Fibroblast of lung (primary cell): Measurements from ENCODE around the gene TANC1. TPM values are rescaled to one million over a fixed set of nuclear protein-coding genes. Genes with fewer than 3 reads are reported as not detected.

Source experiments
- DNase-seq, 2 donors: peaks; one replicate each; pipeline versions ENCODE4 v3.0.0 to v3.0.0-alpha.2; 2010; ENCODE audit warnings: low read depth in 2 of 2
- H2AFZ ChIP-seq: 2 replicates; pipeline ENCODE4 v1.5.1; 2012; ENCODE audit warnings: low read length, control low read depth, inconsistent platforms
- H3K27ac ChIP-seq: 2 replicates; pipeline ENCODE4 v1.5.1; 2011; ENCODE audit warnings: low read length, control low read depth; ENCODE audit not compliant: insufficient read depth
- H3K27me3 ChIP-seq: 2 replicates; pipeline ENCODE4 v1.5.1; 2011; ENCODE audit warnings: mild to moderate bottlenecking, low read length; ENCODE audit not compliant: control insufficient read depth, insufficient read depth
- H3K36me3 ChIP-seq: 2 replicates; pipeline ENCODE4 v1.5.1; 2011; ENCODE audit warnings: low read length; ENCODE audit not compliant: control insufficient read depth, insufficient read depth
- H3K4me1 ChIP-seq: 2 replicates; pipeline ENCODE4 v1.5.1; 2011; ENCODE audit warnings: low read length; ENCODE audit not compliant: control insufficient read depth, insufficient read depth; ENCODE audit errors: extremely low read depth
- H3K4me2 ChIP-seq: 2 replicates; pipeline ENCODE4 v1.5.1; 2011; ENCODE audit warnings: low read length, control low read depth; ENCODE audit not compliant: insufficient read depth; ENCODE audit errors: extremely low read depth
- H3K4me3 ChIP-seq, 4 experiments: fragments of 200-600 bp in 1 of 4; sonication (generic) in 1 of 4; replicated peaks in 1 of 4; 2 replicates each; pipeline ENCODE4 v1.5.1; 2011 to 2016; ENCODE audit warnings: low read length in 4 of 4, low read depth in 3 of 4, mild to moderate bottlenecking in 3 of 4, control low read depth in 2 of 4, inconsistent platforms in 1 of 4, mixed read lengths in 1 of 4; ENCODE audit not compliant: insufficient read depth in 1 of 4; ENCODE audit errors: control extremely low read depth in 1 of 4
- H3K79me2 ChIP-seq: 2 replicates; pipeline ENCODE4 v1.5.1; 2012; ENCODE audit warnings: mild to moderate bottlenecking, low read length, inconsistent platforms; ENCODE audit not compliant: control insufficient read depth, insufficient read depth
- H3K9ac ChIP-seq: 2 replicates; pipeline ENCODE4 v1.5.1; 2011; ENCODE audit warnings: mild to moderate bottlenecking, low read length, control low read depth; ENCODE audit not compliant: insufficient read depth
- H3K9me3 ChIP-seq: 2 replicates; pipeline ENCODE4 v1.5.1; 2012; ENCODE audit warnings: low read depth, low read length; ENCODE audit not compliant: control insufficient read depth, insufficient read depth
- H4K20me1 ChIP-seq: 2 replicates; pipeline ENCODE4 v1.5.1; 2011; ENCODE audit warnings: low read length; ENCODE audit not compliant: control insufficient read depth, insufficient read depth; ENCODE audit errors: extremely low read depth
- EZH2 ChIP-seq: IDR thresholded peaks from 2 replicates; pipeline ENCODE4 v1.5.1; 2012; ENCODE audit warnings: low read length, control low read depth, mild to moderate bottlenecking; ENCODE audit errors: missing control alignments
- polyA plus RNA-seq, 2 donors: library from polyadenylated mRNA; depleted of rRNA in 1 of 2; stranded (reverse) in 1 of 2; unstranded in 1 of 2; fragments of >200 nt; gene quantifications; 2 replicates each; pipeline ENCODE4 v1.2.1, GENCODE V29; 2011 to 2012; ENCODE audit warnings: missing spikeins in 1 of 2
- total RNA-seq: library from RNA; depleted of rRNA; stranded (reverse); fragments of >200 nt; gene quantifications from 2 replicates; pipeline ENCODE4 v1.2.1, GENCODE V29; 2014
- TF ChIP-seq, protein P1 (sequence below), 2 donors: IDR thresholded peaks in 1 of 2; conservative IDR thresholded peaks in 1 of 2; 1 replicate in 1 of 2; 2 replicates in 1 of 2; pipeline ENCODE4 v1.5.1; 2011 to 2012; ENCODE audit warnings: low read length in 2 of 2, control low read depth in 1 of 2, inconsistent platforms in 1 of 2, low read depth in 1 of 2, mild to moderate bottlenecking in 1 of 2

The TANC1 gene
- total and polyA plus RNA-seq, 2 donors (not counting 1 experiment from before 2014, with no cell fraction given), result 32.7 to 41.9 TPM

DNA sequence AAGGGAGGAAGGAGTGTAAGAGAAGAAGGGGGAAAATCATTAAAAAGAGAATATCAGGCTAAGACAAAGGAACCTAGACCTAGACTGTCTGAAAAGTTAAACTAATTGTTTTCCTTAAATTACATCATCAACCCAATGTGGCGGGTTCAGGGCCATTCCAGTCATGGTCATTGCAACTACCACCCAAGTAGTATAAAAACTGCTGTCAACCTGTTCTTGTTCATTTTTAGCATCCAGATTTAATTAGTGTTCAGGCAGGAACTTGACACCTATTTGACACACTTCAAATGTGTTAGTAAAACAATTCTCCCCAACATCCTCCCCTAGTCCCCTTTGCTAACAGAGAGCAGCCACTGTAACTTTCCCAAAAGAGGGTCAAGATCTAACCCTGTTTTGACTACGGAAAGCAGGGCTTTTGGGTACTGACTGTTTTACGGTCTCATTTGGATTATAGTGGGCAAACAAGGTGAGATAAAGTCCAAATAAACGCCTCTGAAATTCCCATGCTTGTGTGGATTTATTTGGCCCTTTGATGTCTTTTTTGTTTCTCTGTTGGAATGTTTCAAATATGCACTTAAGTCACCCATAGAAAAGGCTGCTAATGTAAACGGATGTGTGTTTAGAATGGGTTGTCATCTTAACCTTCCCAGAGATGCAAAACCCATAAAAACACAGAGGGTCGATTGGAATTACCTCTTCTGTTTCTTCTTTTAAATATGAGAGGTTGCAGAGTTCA is 19.3 kb upstream of the TANC1 start:
- Histone ChIP-seq H2AFZ (no peak overlapping the region), H3K4me1 (peaks cover 1% of the 10 kb centered on the region)

DNA sequence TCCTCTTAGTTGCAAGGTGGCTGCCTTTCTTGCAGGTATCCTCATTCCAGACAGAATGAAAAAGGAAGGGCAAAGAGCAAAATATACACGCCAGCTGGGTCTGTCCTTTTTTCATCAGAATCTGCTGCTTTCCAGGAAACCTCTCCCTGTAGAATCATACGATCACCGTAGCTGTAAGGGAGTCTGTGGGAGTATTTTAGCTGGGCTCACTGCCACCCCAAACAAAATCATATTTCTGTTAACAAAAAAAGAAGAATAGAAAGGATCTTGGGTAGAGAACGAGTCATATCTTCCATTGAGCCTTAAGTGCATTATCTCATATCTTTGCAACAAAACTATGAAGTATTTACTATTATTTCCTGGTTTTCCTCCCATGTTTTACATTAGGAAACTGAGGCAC is 15.0 kb upstream of the TANC1 start:
- Histone ChIP-seq H3K9ac (no peak overlapping the region), H3K36me3 (no peaks in the 10 kb centered on the region), H3K4me1 (peaks cover 2% of the 10 kb centered on the region), H3K27ac (no peak overlapping the region), H2AFZ (no peak overlapping the region), H3K9me3 (no peaks in the 10 kb centered on the region), H4K20me1 (no peaks in the 10 kb centered on the region), H3K4me2 (peak overlapping the region; percentile 4), H3K4me3 (no peak overlapping the region), H3K79me2 (no peaks in the 10 kb centered on the region), H3K27me3 (no peaks in the 10 kb centered on the region)
- DNase-seq, result peak; percentile 64 to 88
- no peak for TF ChIP-seq EZH2
- TF ChIP-seq, protein P1, sequence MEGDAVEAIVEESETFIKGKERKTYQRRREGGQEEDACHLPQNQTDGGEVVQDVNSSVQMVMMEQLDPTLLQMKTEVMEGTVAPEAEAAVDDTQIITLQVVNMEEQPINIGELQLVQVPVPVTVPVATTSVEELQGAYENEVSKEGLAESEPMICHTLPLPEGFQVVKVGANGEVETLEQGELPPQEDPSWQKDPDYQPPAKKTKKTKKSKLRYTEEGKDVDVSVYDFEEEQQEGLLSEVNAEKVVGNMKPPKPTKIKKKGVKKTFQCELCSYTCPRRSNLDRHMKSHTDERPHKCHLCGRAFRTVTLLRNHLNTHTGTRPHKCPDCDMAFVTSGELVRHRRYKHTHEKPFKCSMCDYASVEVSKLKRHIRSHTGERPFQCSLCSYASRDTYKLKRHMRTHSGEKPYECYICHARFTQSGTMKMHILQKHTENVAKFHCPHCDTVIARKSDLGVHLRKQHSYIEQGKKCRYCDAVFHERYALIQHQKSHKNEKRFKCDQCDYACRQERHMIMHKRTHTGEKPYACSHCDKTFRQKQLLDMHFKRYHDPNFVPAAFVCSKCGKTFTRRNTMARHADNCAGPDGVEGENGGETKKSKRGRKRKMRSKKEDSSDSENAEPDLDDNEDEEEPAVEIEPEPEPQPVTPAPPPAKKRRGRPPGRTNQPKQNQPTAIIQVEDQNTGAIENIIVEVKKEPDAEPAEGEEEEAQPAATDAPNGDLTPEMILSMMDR (conservative IDR thresholded peaks at IDR 0.05 in 1 of 2, IDR thresholded peaks at IDR 0.05 in 1 of 2; ENCODE audit: low read depth in 1 of 2, low read length in 2 of 2), result no peak

More for the DNA sequence above, 19.3 kb upstream of the TANC1 start:
- Histone ChIP-seq H3K9ac (no peak overlapping the region), H3K4me3 (no peak overlapping the region), H3K36me3 (no peaks in the 10 kb centered on the region), H4K20me1 (no peaks in the 10 kb centered on the region), H3K27me3 (no peaks in the 10 kb centered on the region), H3K4me2 (no peak overlapping the region), H3K27ac (no peak overlapping the region), H3K79me2 (no peaks in the 10 kb centered on the region), H3K9me3 (no peaks in the 10 kb centered on the region)
- no peak for DNase-seq
- TF ChIP-seq, protein P1 (conservative IDR thresholded peaks at IDR 0.05 in 1 of 2, IDR thresholded peaks at IDR 0.05 in 1 of 2; ENCODE audit: low read depth in 1 of 2, low read length in 2 of 2), result no peak

DNA sequence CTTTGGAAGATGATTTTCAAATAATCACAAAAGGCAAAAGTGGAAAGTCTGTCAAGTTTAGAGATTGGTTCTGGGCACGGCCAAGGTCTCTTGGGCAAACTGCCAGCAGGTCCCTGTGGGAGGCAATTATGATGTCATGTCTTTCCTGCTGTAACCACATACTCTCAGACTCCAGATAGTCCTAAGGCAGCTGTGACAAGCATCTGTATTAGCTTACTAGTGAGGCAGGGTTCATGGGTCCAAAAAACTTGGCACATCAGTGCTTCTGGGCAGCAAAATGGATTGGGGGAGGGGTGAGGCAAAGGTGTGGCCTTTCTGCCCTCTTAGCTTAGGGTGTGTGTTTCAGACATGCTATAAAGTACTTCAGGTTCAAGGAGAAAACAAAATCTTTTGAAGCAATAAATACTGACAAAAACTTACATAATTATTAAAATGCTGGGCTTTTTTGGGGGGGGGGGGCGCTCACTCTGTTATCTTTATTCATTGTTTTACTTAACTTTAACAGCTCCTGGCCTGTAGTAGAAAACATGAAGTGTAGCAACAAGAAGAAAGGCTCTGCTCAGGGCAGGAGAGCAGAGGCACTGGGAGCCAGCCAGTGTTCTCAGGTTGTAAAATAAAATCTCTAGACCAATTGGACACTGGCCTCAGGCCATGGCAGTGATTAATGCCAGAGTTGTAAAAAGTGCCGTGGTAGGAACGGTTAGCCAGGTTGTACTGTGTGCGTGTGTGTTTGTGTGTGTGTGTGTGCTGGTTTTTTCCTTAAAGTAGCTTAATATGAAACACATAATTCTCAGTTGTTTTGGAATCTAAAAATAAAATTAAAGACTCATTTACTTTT is 14.3 kb upstream of the TANC1 start:
- no peak for TF ChIP-seq EZH2
- TF ChIP-seq, protein P1 (conservative IDR thresholded peaks at IDR 0.05 in 1 of 2, IDR thresholded peaks at IDR 0.05 in 1 of 2; ENCODE audit: low read depth in 1 of 2, low read length in 2 of 2), result no peak
- Histone ChIP-seq H3K79me2 (no peaks in the 10 kb centered on the region), H3K4me2 (peak overlapping the region; percentile 4), H3K4me3 (no peak overlapping the region), H3K9me3 (no peaks in the 10 kb centered on the region), H3K4me1 (peaks cover 2% of the 10 kb centered on the region), H4K20me1 (no peaks in the 10 kb centered on the region), H3K27ac (no peak overlapping the region), H3K27me3 (no peaks in the 10 kb centered on the region), H3K9ac (no peak overlapping the region), H3K36me3 (no peaks in the 10 kb centered on the region), H2AFZ (no peak overlapping the region)
- DNase-seq, result peak; percentile 93 to 94
